GM12874 (cell line): Measurements from ENCODE around the gene ADAMTSL1.

Experiments
- CTCF ChIP-seq: IDR thresholded peaks from 2 replicates; pipeline ENCODE4 v1.5.1; 2011; ENCODE audit warnings: low read depth, mild to moderate bottlenecking, control low read depth, low read length, moderate library complexity; ENCODE audit not compliant: insufficient read depth

The ADAMTSL1 gene

GRCh38 chr9:18848657-18849056 is 374.7 kb downstream of the ADAMTSL1 start:
- TF ChIP-seq CTCF = no peak

DNA sequence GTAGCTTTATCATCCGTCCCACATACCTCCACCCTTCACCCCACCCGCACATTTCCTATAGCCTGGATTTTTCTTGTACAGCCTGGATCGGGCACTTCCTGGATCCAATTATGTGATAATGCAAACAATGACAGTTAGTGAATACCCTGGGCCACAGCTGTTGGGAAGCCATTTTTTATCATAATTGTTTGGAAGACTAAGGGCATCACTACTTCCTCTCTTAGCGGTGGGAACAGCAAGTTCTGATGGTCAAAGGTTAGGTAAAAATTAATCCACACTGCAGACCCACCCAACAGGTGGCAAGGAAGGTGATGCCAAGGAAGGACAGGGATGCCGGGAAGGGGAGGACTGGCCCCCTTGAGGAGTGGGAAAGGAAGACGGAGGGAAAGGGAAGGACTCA is 375.3 kb downstream of the ADAMTSL1 start:
- TF ChIP-seq CTCF = no peak

DNA sequence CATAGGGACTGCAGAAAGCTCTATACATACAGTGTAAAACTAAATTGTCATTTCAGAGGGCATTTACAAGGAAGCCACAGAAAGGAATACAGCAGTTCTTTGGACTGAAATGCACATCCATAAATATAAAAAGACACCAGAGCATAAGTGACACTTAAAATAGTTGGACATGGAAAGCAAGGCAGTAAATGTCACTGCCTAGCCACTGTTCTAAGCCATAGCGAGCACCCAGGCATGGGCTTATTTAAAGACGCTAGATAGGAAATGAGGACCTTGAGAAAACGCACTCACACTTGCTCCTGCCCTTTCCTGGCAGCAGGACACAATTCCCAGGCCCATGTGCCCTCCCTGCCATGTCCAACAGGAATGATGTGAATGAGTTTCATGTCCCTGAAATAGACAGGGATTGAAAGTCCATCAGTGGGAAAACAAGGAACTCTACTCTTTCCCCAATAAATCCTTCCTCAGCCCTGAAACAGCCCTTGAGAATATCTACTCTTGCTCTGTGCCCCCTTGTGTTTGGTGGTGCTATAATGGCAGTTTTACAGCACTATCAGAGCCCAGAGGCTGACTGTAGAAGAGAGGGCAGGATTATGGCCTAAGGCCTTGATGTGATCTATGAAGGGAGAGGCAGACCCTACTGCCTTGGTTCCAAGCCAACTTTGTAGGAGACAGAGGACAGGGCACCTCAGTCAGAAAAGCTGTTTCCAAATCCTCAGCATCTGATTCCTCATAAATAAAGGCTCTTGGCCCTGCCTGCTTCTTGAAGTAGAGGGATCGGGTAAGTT is 376.1 kb downstream of the ADAMTSL1 start:
- no peak for TF ChIP-seq CTCF

- no peak for TF ChIP-seq CTCF
Observed at GRCh38 chr9:18851069-18851795, 377.3 kb downstream of the ADAMTSL1 start.

GRCh38 chr9:18855656-18856055 is 381.7 kb downstream of the ADAMTSL1 start:
- TF ChIP-seq CTCF = no peak

DNA sequence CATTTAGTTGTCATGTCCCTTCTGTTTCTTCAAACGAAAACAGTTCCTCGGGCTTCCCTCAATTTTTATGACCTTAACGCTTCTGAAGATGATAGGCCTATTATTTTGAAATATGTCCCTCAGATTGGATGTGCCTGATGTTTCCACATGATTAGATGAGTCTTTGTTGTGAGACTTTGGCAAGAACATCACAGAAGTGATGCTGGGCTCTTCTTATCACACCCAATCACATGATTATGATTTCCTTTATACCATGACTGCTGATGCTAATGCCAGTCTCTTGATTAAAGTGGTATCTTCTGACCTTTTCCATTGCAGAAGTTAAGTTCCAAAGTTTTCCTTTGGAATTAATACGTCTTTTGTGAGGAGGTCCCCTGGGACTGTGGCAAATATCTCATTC is 383.4 kb downstream of the ADAMTSL1 start:
- no peak for TF ChIP-seq CTCF

- no peak for TF ChIP-seq CTCF
Observed at GRCh38 chr9:18857769-18858168, 383.8 kb downstream of the ADAMTSL1 start.
